GM21786 (cell line): ENCODE data around the gene EDEM1.

Experiments used
- ATAC-seq: cut with Tn5 transposase; IDR thresholded peaks from one replicate; pipeline ENCODE4 v1.9.1; 2021; ENCODE audit not compliant: unreplicated experiment

EDEM1 gene

GRCh38 chr3:5197470-5198312, 10.2 kb downstream of the EDEM1 start:
- ATAC-seq, result peak; percentile 60

- no peak for ATAC-seq
These were observed 10.8 kb downstream of the EDEM1 start for GRCh38 chr3:5198313-5198677.

GRCh38 chr3:5198986-5199731, 11.7 kb downstream of the EDEM1 start:
- ATAC-seq, result peak; percentile 34

GRCh38 chr3:5201536-5201935, 14.0 kb downstream of the EDEM1 start:
- no peak for ATAC-seq

- no peak for ATAC-seq
These were observed 14.7 kb downstream of the EDEM1 start for GRCh38 chr3:5202222-5202621.

DNA sequence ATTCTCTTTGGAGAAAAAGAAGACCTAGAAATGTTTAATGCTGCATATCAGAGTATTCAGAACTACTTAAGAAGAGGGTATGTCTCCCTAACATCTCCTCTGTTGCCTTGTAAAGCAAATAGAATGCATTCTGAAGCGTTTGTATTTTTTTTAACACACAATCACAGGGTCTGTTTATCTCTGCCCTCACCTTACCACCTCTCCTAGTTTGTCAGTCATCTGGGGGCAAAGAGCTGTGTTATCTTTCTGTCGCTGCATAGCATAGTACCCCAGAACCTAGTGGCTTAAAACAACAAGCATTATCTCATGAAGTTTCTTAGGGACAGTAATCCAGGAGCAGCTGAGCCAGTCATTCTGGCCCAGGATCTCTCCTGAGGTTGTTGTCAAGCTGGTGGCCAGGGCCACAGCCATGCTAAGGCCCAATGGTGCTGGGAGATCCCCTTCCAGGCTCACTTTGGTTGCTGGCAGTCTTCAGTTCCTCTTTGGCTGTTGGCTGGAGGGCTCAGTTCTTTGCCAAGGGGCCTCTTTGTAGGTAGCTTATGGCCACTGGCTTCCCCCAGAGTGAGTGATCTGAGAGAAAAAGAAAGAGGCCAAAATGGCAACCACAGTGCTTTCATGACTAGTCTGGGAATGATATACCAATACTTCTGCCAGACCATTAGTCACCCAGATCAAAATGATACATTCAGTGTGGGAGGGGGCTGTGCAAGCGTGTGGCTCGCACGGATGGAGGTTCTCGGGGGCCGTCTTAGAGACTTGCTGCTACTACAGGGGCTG, 17.8 kb downstream of the EDEM1 start:
- ATAC-seq, result peak; percentile 99

DNA sequence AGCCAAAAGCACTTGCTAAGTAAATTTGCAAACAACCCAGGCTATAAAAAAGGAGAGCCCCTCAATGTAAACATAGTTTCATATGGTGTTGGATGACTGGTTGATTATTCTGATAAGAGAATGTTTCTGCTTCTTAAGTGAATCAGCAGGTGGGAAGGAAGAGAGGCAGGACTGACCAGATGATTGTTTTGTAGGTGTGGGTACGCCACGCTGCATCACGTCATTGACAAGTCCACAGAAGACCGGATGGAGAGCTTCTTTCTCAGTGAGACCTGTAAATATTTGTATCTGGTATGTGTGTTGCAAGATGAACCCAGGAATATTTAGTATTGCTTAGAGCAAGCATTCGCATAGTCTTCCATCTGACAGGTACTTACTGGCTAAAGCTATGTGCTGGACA, 23.4 kb downstream of the EDEM1 start:
- ATAC-seq, result no peak

DNA sequence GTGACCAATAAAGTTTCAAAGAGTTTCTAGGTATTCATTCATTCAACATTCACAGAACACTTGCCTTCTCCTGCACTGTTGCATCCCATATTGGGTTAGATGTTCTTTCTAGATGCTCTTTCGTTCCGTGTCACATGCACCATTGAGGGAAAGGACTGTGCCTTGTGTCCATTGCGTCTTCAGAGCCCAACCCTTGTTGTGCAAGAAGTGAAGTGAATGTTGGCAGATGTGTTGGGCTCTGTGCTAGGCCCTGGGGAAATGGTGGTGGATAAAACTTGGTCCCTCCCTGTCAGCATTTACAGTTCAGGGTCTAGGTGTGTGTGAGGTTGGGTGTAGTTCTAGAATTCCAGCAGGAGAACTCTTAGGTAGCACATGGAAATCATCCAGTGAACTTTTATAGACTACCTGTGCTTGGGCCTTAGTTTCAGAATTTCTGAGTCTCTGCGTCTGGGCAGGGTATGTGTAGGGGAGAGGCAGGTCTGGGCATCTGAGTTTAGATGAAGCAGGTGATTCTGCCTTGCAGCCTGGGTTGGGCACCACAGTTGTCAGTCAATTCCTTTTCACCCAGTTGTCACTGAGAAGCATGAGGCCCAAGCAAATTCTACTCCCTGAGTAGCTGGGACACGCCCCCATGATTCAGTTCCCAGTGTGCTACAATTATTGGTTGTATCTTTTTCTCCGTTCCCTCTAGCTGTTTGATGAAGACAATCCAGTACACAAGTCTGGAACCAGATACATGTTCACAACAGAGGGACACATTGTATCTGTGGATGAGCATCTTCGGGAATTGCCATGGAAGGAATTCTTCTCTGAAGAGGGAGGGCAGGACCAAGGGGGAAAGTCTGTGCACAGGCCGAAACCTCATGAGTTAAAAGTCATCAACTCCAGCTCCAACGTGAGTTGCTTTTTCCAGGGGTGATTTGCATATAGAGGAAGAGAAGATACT, 25.4 kb downstream of the EDEM1 start:
- no peak for ATAC-seq

- ATAC-seq, result no peak
These were observed 26.1 kb downstream of the EDEM1 start for GRCh38 chr3:5213574-5213966.

DNA sequence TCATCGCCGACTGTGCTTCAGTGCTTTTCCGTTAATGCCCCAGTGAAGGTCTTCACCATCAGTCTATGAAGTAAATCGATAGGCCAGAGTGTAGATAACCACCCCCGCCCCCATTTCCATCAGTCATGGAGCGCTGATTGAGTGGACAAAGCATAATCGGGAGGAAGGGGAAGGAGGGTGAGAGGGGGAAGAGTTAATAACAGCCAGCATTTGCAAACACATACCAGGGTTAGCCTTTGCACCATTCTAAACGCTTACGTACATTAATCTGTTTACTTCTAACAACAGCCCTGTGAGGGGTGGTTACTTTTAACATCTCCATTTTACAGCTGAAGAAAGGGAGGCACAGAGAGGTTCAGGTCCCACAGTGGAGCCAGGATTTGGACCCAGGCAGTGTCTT, 26.8 kb downstream of the EDEM1 start:
- ATAC-seq, result no peak

DNA sequence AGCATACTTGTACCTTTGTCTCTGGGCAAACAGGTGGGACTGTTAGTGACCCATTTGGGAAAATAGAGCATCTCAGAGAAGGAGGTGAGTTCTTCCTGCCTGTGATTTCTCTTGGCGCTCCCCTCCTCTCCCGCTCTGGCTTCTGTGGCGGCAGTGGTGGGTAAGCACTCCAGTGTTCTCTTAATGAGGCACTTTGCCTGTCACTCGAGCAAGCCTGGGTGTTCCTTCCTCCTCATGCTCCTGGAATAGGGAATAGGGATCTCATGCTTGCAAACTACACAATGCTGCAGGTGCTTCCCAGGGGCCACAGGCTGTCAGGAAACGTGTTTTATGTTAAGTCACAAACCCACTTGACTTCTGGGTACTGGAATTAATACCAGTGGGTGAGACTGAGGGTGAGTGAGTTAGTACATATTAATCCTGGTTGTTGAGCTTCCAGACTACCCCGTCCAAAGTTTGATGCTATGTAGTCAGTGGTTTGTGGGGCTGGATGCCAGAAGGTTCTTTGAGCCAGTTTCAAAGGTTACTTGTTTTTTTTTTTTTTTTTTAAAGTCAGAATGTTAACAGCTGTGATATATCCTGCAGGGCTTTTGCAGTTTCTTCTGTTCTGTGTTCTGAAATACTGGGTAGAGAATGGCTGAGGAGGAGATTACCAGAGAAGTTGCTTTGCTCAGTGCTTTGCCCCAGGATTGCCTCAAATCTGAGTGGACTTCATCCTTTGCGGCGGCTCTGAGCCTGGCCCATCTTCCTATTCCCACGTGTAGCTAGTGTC, 30.5 kb downstream of the EDEM1 start:
- no peak for ATAC-seq

DNA sequence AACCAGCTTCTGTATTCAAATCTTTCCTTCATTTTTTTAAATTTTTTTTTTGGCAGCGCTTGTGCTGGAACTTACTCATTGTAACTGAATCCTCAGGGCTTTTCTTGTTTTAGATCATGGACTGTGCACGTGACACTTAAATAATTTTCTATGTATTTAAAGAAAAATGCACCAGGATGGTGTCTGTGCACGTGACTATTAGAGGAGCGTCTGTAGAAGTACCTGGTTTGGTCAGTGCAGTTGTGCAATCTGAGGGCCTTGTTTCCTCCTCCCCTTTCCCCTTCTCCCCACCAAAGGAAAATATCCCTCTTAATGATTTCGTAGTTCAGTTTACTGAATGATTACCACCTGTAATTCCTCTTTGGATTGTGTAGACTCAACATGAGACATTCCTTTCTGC, 31.3 kb downstream of the EDEM1 start:
- ATAC-seq, result no peak

GRCh38 chr3:5219216-5219615, 31.7 kb downstream of the EDEM1 start:
- ATAC-seq, result no peak

- no peak for ATAC-seq
These were observed 32.7 kb downstream of the EDEM1 start for GRCh38 chr3:5220193-5220592.

GRCh38 chr3:5220667-5221431, 33.3 kb downstream of the EDEM1 start:
- ATAC-seq, result no peak

DNA sequence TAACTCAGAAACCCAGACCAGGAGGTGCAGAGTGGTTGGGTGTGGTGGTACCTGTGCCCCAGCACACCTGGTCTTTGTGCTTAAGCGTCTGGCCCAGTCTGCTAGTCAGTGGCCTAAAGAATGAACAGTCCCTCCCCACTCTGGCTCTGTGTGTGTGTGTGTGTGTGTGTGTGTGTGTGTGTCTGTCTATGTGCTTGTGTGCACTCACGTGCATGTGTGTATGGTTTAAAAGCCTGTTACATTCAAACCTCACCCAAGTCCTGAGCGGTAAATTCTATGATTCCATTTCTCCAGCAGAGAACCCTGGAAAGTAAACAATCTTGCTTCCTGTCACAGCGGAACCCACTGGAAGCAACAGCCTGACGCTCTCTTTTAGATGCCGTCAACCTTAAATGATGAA, 34.2 kb downstream of the EDEM1 start:
- ATAC-seq, result no peak

DNA sequence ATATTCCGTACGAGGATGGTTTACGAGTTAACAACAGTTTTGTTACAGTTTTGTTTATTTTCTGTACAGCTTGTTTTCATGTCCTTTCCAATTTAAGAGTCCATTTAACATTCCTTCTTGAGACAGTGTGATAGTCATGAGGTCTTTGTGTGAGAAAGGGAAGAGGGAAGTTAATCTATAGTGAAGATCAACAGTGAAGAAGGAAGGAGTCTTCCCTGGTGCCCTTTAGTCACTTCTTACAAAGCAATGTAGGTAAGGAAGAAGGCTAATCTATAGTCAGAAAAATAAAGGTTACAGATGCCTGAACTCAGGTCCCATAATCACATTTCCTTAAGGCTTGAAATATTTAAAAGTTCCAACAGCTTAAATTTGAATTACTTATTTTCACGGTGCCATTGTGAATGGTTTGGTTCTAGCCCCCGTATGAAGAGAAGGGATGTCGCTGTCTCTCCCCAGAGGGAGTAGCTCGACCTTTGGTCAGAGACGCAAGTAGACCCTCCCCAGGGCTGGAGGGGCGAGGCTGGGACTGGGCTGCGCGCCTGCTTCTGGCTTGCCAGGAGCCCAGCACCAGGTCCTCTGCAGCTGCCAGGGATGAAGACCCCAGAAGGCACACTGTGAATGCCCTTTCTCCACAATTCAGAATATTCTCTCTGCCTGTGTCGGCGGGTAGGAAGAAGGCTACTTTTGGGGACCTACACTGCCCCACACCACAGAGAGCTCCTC, 34.9 kb downstream of the EDEM1 start:
- no peak for ATAC-seq

- peak; percentile 33 for ATAC-seq
These were observed 39.3 kb downstream of the EDEM1 start for GRCh38 chr3:5226783-5227182.
